HepG2 (cell line): ENCODE results near the gene DDX23. TPM values are rescaled to one million over a fixed set of nuclear protein-coding genes. Genes with fewer than 3 reads are reported as not detected.
A peak's percentile ranks its signal among the peaks of the same experiment; 100 is the strongest.

Experiments used
- BRD4 ChIP-seq: sonication (generic); formaldehyde crosslinking; IDR thresholded peaks from 2 replicates; pipeline ENCODE4 v1.4.0; 2020; ENCODE audit warnings: missing genetic modification reagents
- CHD4 ChIP-seq: fragments of 200-600 bp; sonication (generic); IDR thresholded peaks from 2 replicates; pipeline ENCODE4 v1.7.0; 2017; ENCODE audit warnings: mild to moderate bottlenecking, low read length, borderline replicate concordance
- HOXA3 ChIP-seq: sonication (generic); formaldehyde crosslinking; IDR thresholded peaks from 2 replicates; pipeline ENCODE4 v1.5.0; 2020; ENCODE audit warnings: missing genetic modification reagents
- MXD1 ChIP-seq: sonication (generic); formaldehyde crosslinking; IDR thresholded peaks from 2 replicates; pipeline ENCODE4 v1.4.0; 2020; ENCODE audit warnings: mild to moderate bottlenecking, missing genetic modification reagents
- NFRKB ChIP-seq: fragments of 450-650 bp; IDR thresholded peaks from 2 replicates; pipeline ENCODE4 v1.6.1; 2017
- SRSF9 ChIP-seq: fragments of 200-400 bp; formaldehyde crosslinking; IDR thresholded peaks from 2 replicates; pipeline ENCODE4 v1.6.1; 2018; ENCODE audit warnings: borderline replicate concordance, mild to moderate bottlenecking, low read depth, low read length; ENCODE audit not compliant: insufficient read depth, poor library complexity, severe bottlenecking
- TOE1 ChIP-seq: sonication (generic); formaldehyde crosslinking; IDR thresholded peaks from 2 replicates; pipeline ENCODE4 v1.4.0; 2020; ENCODE audit warnings: mild to moderate bottlenecking, missing genetic modification reagents
- U2AF1 ChIP-seq: fragments of 200-400 bp; formaldehyde crosslinking; optimal IDR thresholded peaks from 2 replicates; pipeline ENCODE3; 2017; ENCODE audit warnings: mild to moderate bottlenecking, low read depth, low read length
- ZBTB34 ChIP-seq: sonication (generic); formaldehyde crosslinking; IDR thresholded peaks from 2 replicates; pipeline ENCODE4 v1.8.0; 2022; ENCODE audit warnings: mild to moderate bottlenecking, missing genetic modification reagents
- ZBTB40 ChIP-seq, 2 experiments: fragments of 450-650 bp in 1 of 2; sonication (generic) in 1 of 2; formaldehyde crosslinking in 1 of 2; IDR thresholded peaks; 2 replicates each; pipeline versions ENCODE4 v1.6.1 to v1.8.0; 2016 to 2022; ENCODE audit warnings: antibody characterized with exemption in 1 of 2, mild to moderate bottlenecking in 1 of 2, missing genetic modification reagents in 1 of 2
- ZNF558 ChIP-seq: sonication (generic); formaldehyde crosslinking; IDR thresholded peaks from 2 replicates; pipeline ENCODE4 v1.9.0; 2022; ENCODE audit warnings: mild to moderate bottlenecking, missing genetic modification reagents, borderline replicate concordance
- polyA plus RNA-seq, 8 experiments: library from polyadenylated mRNA; depleted of rRNA in 3 of 8; stranded (reverse) in 7 of 8; unstranded in 1 of 8; fragments of >200 nt; fragmentation: Illumina TruSeq in 4 of 8; extraction: Trizol in 4 of 8; gene quantifications; 2 replicates each; pipeline versions ENCODE4 v1.2.1 to v1.2.3, GENCODE V29; 2011 to 2016; ENCODE audit warnings: low read depth in 4 of 8, missing spikeins in 1 of 8, mixed read lengths in 1 of 8; ENCODE audit not compliant: insufficient read depth in 1 of 8
- total RNA-seq, 5 experiments: library from RNA; depleted of rRNA; stranded (reverse); fragments of >200 nt; fragmentation: Illumina TruSeq; extraction: Trizol; gene quantifications; 2 replicates each; pipeline ENCODE4 v1.2.3, GENCODE V29; 2016; ENCODE audit warnings: low read depth in 1 of 5
- TF ChIP-seq, protein P1 (sequence below): fragments of 450-650 bp; IDR thresholded peaks from 2 replicates; pipeline ENCODE4 v1.6.1; 2016
- TF ChIP-seq, protein P2 (sequence below): sonication (generic); formaldehyde crosslinking; IDR thresholded peaks from 2 replicates; pipeline ENCODE4 v1.5.0; 2020; ENCODE audit warnings: missing genetic modification reagents, mild to moderate bottlenecking, borderline replicate concordance

The DDX23 gene
- total and polyA plus RNA-seq, 2 of the 13 experiments (the other 11 are each of a cell fraction or from before 2014, with no cell fraction given): 35.7 to 90.0 TPM

DNA sequence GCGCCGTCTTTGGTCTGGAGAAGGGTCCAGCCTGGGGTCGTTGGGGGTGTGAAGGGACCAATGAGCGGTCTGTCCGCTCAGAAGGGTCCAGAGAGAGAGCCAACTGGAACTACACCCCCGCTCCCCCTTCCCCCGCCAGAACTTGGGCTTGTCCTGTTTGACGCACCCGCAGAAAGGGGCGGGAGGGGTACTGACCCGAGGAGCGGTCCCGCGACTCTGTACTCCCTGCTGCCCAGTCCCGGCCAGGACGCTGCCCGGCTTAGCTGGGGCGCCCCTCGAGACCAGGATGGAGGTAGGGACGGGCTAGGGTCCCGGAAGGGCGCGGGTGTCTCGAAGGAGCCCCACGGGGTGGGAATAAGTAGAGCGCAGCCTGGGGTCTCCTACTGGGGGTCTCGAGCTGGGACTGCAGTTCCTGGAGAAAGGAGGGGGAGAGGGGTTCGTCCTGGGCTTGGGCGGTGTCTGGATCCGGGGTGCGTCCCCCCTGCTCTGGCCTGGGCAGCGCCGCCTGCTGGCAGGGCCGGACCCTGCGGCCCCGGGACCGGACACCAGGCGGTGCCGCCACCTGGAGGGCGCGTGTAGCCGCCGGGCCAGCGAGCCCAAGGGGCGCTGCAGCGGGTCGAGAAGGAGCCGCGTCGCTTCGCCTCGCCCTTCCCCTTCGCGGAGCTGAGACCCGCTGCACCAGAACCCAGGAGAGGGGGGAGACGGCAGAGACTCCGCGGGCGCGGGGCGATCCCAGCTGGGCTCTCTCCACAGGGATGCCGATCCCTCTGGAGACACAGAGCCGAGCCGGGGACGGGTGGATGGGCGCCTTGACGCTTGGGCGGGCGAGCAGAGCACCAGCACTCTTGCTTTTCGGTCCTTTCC lies 37.5 kb downstream of the DDX23 start (continued):
- TF ChIP-seq ZBTB40 (IDR thresholded peaks at IDR 0.05) (no peak), ZBTB40 (CRISPR knock-in tag; IDR thresholded peaks at IDR 0.05) (no peak), ZNF558 (CRISPR knock-in tag) (no peak), CHD4 (no peak), HOXA3 (CRISPR knock-in tag) (peak; percentile 80), ZBTB34 (CRISPR knock-in tag) (no peak), SRSF9 (no peak), U2AF1 (no peak), BRD4 (CRISPR knock-in tag) (peak; percentile 27; the same call in 1 of the 2 replicates), TOE1 (CRISPR knock-in tag) (0 out of 2 replicates have a peak, but pooled peaks have one; percentile 70), NFRKB (no peak), MXD1 (CRISPR knock-in tag) (peak; percentile 81)
- TF ChIP-seq, protein P1, sequence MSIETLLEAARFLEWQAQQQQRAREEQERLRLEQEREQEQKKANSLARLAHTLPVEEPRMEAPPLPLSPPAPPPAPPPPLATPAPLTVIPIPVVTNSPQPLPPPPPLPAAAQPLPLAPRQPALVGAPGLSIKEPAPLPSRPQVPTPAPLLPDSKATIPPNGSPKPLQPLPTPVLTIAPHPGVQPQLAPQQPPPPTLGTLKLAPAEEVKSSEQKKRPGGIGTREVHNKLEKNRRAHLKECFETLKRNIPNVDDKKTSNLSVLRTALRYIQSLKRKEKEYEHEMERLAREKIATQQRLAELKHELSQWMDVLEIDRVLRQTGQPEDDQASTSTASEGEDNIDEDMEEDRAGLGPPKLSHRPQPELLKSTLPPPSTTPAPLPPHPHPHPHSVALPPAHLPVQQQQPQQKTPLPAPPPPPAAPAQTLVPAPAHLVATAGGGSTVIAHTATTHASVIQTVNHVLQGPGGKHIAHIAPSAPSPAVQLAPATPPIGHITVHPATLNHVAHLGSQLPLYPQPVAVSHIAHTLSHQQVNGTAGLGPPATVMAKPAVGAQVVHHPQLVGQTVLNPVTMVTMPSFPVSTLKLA: no peak
- TF ChIP-seq, protein P2, sequence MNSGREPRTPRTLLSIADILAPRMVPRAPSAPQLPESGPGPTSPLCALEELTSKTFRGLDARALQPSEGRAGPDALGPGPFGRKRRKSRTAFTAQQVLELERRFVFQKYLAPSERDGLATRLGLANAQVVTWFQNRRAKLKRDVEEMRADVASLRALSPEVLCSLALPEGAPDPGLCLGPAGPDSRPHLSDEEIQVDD (CRISPR knock-in tag): no peak
